GM19452 (cell line): ENCODE data around the gene MSX2.

Source experiments
- ATAC-seq: cut with Tn5 transposase; IDR thresholded peaks from one replicate; pipeline ENCODE4 v1.9.1; 2021; ENCODE audit not compliant: unreplicated experiment

The MSX2 gene

GRCh38 chr5:174724484-174725260 is at the start of gene MSX2:
Gene MSX2 (plus strand): TSS chr5:174724582. CDS start chr5:174724660, 78 bp downstream.
- ATAC-seq: no peak

- ATAC-seq: no peak
These were observed 49.3 kb upstream of the MSX2 start for GRCh38 chr5:174675110-174675509.

- ATAC-seq: no peak
These were observed 48.5 kb upstream of the MSX2 start for GRCh38 chr5:174675916-174676315.

- no peak for ATAC-seq
These were observed 46.3 kb upstream of the MSX2 start for GRCh38 chr5:174678107-174678506.

GRCh38 chr5:174680901-174681565 is 43.3 kb upstream of the MSX2 start:
- no peak for ATAC-seq

GRCh38 chr5:174687503-174687902 is 36.9 kb upstream of the MSX2 start:
- no peak for ATAC-seq

- ATAC-seq: no peak
These were observed 35.7 kb upstream of the MSX2 start for GRCh38 chr5:174688441-174689354.

- ATAC-seq: no peak
These were observed 34.1 kb upstream of the MSX2 start for GRCh38 chr5:174690271-174690670.

GRCh38 chr5:174692381-174692780 is 32.0 kb upstream of the MSX2 start:
- no peak for ATAC-seq

- no peak for ATAC-seq
These were observed 31.4 kb upstream of the MSX2 start for GRCh38 chr5:174692982-174693422.

GRCh38 chr5:174693697-174694385 is 30.5 kb upstream of the MSX2 start:
- ATAC-seq: no peak

GRCh38 chr5:174694611-174695010 is 29.8 kb upstream of the MSX2 start:
- ATAC-seq: no peak

- no peak for ATAC-seq
These were observed 26.2 kb upstream of the MSX2 start for GRCh38 chr5:174698156-174698555.

GRCh38 chr5:174699131-174699530 is 25.3 kb upstream of the MSX2 start:
- no peak for ATAC-seq

- ATAC-seq: no peak
These were observed 17.3 kb upstream of the MSX2 start for GRCh38 chr5:174706997-174707572.

- no peak for ATAC-seq
These were observed 16.7 kb upstream of the MSX2 start for GRCh38 chr5:174707671-174708070.

- ATAC-seq: no peak
These were observed 15.7 kb upstream of the MSX2 start for GRCh38 chr5:174708476-174709207.

- no peak for ATAC-seq
These were observed 9.6 kb upstream of the MSX2 start for GRCh38 chr5:174714751-174715150.

GRCh38 chr5:174715804-174716203 is 8.6 kb upstream of the MSX2 start:
- no peak for ATAC-seq
